ENCODE results near the gene SERPINA6.

DNA sequence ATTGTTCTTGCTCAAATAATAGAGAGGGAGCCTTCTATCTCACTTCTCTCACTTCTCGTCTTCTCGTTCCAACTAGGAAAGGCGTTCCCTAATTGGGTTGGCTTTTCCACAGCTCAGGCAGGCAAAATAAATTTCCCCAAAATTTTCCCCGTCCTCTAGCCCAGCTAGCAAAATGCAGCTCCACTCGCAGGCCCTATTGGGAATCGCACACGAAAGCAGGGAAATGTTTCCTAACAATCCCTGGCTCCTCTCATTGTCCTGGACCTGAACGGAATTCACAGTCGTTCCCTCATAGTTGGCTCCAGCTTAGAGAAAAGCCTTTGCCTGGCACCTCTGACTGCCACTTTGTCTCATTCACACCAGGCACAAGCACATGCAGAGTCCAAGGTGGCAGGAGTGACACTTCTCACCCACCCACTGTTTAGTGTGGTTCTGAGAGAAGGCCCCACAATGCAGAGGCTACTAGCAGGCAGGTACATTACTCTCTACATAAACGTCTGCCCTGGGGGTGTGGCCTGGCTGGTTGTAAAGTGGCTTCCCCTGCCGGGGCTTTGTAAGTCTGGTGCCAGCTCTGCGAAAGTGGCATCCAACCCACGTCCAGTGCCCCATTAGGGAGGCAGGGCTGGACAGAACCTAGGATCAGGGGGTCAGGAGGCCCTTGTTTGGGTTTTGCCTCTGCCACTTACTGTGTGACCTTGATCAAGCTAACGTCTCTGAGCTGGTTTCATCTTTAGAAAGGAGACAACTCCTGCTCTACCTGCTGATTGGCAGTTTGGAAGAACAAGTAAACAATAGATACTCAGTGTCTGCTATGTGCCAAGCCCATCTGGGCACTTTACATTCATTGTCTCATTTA, 34.3 kb downstream of the SERPINA6 start:
- TF ChIP-seq POLR2A (IDR thresholded peaks at IDR 0.05; ENCODE audit: low read depth, low read length) = no peak
- no peak for TF ChIP-seq POU2F2 (IDR thresholded peaks at IDR 0.05; ENCODE audit: low read depth, low read length)
- no peak for TF ChIP-seq SPI1 (IDR thresholded peaks at IDR 0.05; ENCODE audit: low read depth, low read length)
- no peak for TF ChIP-seq POLR2AphosphoS5 (IDR thresholded peaks at IDR 0.05; ENCODE audit: low read depth, low read length)

All from GM12891 (cell line).